TTC549 (cell line): ENCODE results near the gene FAM107B.
"Not testable (repeated sequence)": the region's sequence is repeated elsewhere in the genome, so short reads cannot be mapped to it uniquely, and the experiment has no call there.

Source experiments
- FAIRE-seq: peaks from 2 replicates; lab custom pipeline; 2012; peaks lifted over from hg19 to GRCh38; lab: Jason Lieb, UNC

The FAM107B gene

GRCh38 chr10:14692344-14693076, 82.2 kb downstream of the FAM107B start:
- FAIRE-seq, result no peak

GRCh38 chr10:14691359-14691758, 83.3 kb downstream of the FAM107B start:
- FAIRE-seq, result no peak

GRCh38 chr10:14688606-14689005, 86.1 kb downstream of the FAM107B start:
- no peak for FAIRE-seq

- FAIRE-seq, result not testable (repeated sequence)
Measured at GRCh38 chr10:14688189-14688588, 86.5 kb downstream of the FAM107B start.

- no peak for FAIRE-seq
Measured at GRCh38 chr10:14687340-14687739, 87.4 kb downstream of the FAM107B start.

- no peak for FAIRE-seq
Measured at GRCh38 chr10:14686356-14686755, 88.3 kb downstream of the FAM107B start.

- no peak for FAIRE-seq
Measured at GRCh38 chr10:14684354-14684753, 90.3 kb downstream of the FAM107B start.

GRCh38 chr10:14683256-14683655, 91.4 kb downstream of the FAM107B start:
- no peak for FAIRE-seq

- no peak for FAIRE-seq
Measured at GRCh38 chr10:14681802-14682201, 92.9 kb downstream of the FAM107B start.

GRCh38 chr10:14681305-14681704, 93.4 kb downstream of the FAM107B start:
- FAIRE-seq, result no peak

- FAIRE-seq, result no peak
Measured at GRCh38 chr10:14678637-14679036, 96.1 kb downstream of the FAM107B start.

GRCh38 chr10:14676732-14677131, 98.0 kb downstream of the FAM107B start:
- FAIRE-seq, result no peak

GRCh38 chr10:14674376-14675050, 100.2 kb downstream of the FAM107B start:
- no peak for FAIRE-seq

- FAIRE-seq, result no peak
Measured at GRCh38 chr10:14673189-14673861, 101.4 kb downstream of the FAM107B start.

GRCh38 chr10:14671386-14671831, 103.3 kb downstream of the FAM107B start:
- FAIRE-seq, result no peak

- FAIRE-seq, result no peak
Measured at GRCh38 chr10:14670551-14671240, 104.0 kb downstream of the FAM107B start.

GRCh38 chr10:14669576-14669975, 105.1 kb downstream of the FAM107B start:
- FAIRE-seq, result no peak

- FAIRE-seq, result no peak
Measured at GRCh38 chr10:14667781-14668180, 106.9 kb downstream of the FAM107B start.

- FAIRE-seq, result no peak
Measured at GRCh38 chr10:14667280-14667679, 107.4 kb downstream of the FAM107B start.

- FAIRE-seq, result no peak
Measured at GRCh38 chr10:14665865-14666857, 108.5 kb downstream of the FAM107B start.

GRCh38 chr10:14665304-14665703, 109.4 kb downstream of the FAM107B start:
- no peak for FAIRE-seq
